Type B pancreatic cell (in vitro differentiated cells): ENCODE data around the gene CPNE2. TPM values are rescaled to one million over a fixed set of nuclear protein-coding genes. Genes with fewer than 3 reads are reported as not detected.
A peak's percentile ranks its signal among the peaks of the same experiment; 100 is the strongest.

Experiments used
- DNase-seq: peaks from one replicate; pipeline ENCODE4 v3.0.0; 2021; ENCODE audit warnings: mixed read lengths; ENCODE audit not compliant: unreplicated experiment; ENCODE audit errors: extremely low spot score
- H3K27ac Mint-ChIP-seq: 2 replicates; pipeline ENCODE4 v1.8.0; 2021; ENCODE audit warnings: mild to moderate bottlenecking, mixed read lengths
- H3K27me3 Mint-ChIP-seq: 2 replicates; pipeline ENCODE4 v1.8.0; 2021; ENCODE audit warnings: mixed read lengths
- H3K36me3 Mint-ChIP-seq: 2 replicates; pipeline ENCODE4 v1.8.0; 2021; ENCODE audit warnings: mixed read lengths
- H3K4me1 Mint-ChIP-seq: one replicate; pipeline ENCODE4 v1.8.0; 2021; ENCODE audit warnings: mixed read lengths; ENCODE audit not compliant: unreplicated experiment
- H3K4me3 Mint-ChIP-seq: 2 replicates; pipeline ENCODE4 v1.8.0; 2021; ENCODE audit warnings: mild to moderate bottlenecking, mixed read lengths
- H3K9me3 Mint-ChIP-seq: 2 replicates; pipeline ENCODE4 v1.8.0; 2021; ENCODE audit warnings: mixed read lengths
- total RNA-seq: library from RNA; stranded (reverse); gene quantifications from 2 replicates; pipeline ENCODE4 v1.2.1, GENCODE V29; 2021; ENCODE audit warnings: low replicate concordance
- TF ChIP-seq, protein P1 (sequence below): fragments of 200-600 bp; sonication (generic); conservative IDR thresholded peaks from 2 replicates; pipeline ENCODE4 v1.5.0; 2021; ENCODE audit warnings: antibody characterized with exemption, mild to moderate bottlenecking

The CPNE2 gene
- total RNA-seq, 1 donor from 2014 or later: 28.8 TPM

GRCh38 chr16:57115514-57116182 lies 23.3 kb downstream of the CPNE2 start:
- peak overlapping the region; percentile 37 for H3K27ac Mint-ChIP-seq
- no peak overlapping the region for H3K4me3 Mint-ChIP-seq

GRCh38 chr16:57118461-57119084 lies 26.2 kb downstream of the CPNE2 start:
- H3K36me3 Mint-ChIP-seq: peaks cover 3% of the 10 kb centered on the region
- TF ChIP-seq, protein P1, sequence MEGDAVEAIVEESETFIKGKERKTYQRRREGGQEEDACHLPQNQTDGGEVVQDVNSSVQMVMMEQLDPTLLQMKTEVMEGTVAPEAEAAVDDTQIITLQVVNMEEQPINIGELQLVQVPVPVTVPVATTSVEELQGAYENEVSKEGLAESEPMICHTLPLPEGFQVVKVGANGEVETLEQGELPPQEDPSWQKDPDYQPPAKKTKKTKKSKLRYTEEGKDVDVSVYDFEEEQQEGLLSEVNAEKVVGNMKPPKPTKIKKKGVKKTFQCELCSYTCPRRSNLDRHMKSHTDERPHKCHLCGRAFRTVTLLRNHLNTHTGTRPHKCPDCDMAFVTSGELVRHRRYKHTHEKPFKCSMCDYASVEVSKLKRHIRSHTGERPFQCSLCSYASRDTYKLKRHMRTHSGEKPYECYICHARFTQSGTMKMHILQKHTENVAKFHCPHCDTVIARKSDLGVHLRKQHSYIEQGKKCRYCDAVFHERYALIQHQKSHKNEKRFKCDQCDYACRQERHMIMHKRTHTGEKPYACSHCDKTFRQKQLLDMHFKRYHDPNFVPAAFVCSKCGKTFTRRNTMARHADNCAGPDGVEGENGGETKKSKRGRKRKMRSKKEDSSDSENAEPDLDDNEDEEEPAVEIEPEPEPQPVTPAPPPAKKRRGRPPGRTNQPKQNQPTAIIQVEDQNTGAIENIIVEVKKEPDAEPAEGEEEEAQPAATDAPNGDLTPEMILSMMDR: no peak
- no peaks in the 10 kb centered on the region for H3K27me3 Mint-ChIP-seq
- no peak overlapping the region for H3K27ac Mint-ChIP-seq
- H3K4me1 Mint-ChIP-seq: peaks cover 8% of the 10 kb centered on the region
- no peak overlapping the region for H3K4me3 Mint-ChIP-seq
- no peaks in the 10 kb centered on the region for H3K9me3 Mint-ChIP-seq
- no peak for DNase-seq

More at GRCh38 chr16:57115514-57116182, 23.3 kb downstream of the CPNE2 start:
- DNase-seq: no peak
- H3K4me1 Mint-ChIP-seq: peaks cover 8% of the 10 kb centered on the region
- TF ChIP-seq, protein P1: no peak
- H3K9me3 Mint-ChIP-seq: no peaks in the 10 kb centered on the region
- H3K36me3 Mint-ChIP-seq: peaks cover 3% of the 10 kb centered on the region
- H3K27me3 Mint-ChIP-seq: no peaks in the 10 kb centered on the region

- Mint-ChIP-seq H3K27ac (no peak overlapping the region), H3K4me1 (no peaks in the 10 kb centered on the region), H3K27me3 (no peaks in the 10 kb centered on the region), H3K9me3 (no peaks in the 10 kb centered on the region), H3K36me3 (peaks cover 4% of the 10 kb centered on the region), H3K4me3 (no peak overlapping the region)
- no peak for DNase-seq
- TF ChIP-seq, protein P1: no peak
These were observed 31.0 kb downstream of the CPNE2 start for GRCh38 chr16:57123216-57123973.

DNA sequence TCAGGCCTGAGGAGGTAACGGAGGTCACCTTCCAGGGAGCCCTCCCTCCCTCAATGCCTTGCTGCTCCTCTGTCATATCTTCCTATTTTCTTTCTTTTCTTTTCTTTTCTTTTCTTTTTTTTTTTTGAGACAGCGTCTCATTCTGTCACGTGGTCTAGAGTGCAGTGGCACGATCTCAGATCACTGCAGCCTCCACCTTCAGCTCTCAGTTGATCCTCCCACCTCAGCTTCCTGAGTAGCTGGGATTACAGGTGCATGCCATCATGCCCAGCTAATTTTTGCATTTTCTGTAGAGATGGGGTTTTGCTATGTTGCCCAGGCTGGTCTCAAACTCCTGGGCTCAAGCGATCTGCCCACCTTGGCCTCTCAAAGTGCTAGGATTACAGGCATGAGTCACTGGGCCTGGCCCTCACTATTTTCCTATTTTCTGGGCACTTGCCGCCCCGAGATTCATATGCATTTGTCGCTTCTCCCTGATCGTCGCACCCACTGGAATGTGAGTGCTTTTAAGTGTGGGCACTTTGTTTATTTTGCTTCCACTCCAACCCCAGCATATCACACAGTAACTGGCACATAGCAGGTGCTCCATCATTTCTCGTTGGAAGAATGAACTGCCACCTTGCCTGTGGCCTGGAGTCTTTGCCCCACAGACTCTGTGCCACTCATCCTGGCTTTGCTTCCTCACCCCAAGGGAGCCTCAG lies 31.7 kb downstream of the CPNE2 start:
- H3K36me3 Mint-ChIP-seq: peaks cover 4% of the 10 kb centered on the region
- TF ChIP-seq, protein P1: no peak
- no peak for DNase-seq
- H3K27ac Mint-ChIP-seq: no peak overlapping the region
- H3K4me1 Mint-ChIP-seq: no peaks in the 10 kb centered on the region
- no peaks in the 10 kb centered on the region for H3K27me3 Mint-ChIP-seq
- no peak overlapping the region for H3K4me3 Mint-ChIP-seq
- no peaks in the 10 kb centered on the region for H3K9me3 Mint-ChIP-seq

DNA sequence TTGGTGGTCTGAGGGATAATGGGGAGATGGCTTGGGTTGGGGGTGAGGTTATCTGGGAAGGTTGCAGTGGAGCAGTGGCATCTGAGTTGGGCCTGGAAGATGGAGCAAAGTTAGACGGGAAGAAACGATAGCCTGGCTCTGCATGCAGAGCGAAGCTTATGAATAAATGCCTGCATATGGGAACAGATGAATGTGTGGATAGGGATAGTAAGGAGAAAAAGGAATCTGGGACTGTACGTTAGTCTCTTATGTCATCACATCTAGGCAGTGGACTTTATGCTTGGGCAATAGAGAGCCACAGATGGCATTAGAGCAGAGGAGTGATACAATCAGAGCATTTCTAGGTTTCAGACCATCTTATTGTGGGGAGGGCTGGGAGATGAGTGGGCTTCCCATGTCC lies 33.0 kb downstream of the CPNE2 start:
- Mint-ChIP-seq H3K27ac (no peak overlapping the region), H3K4me1 (peaks cover under 1% of the 10 kb centered on the region), H3K4me3 (no peak overlapping the region), H3K9me3 (no peaks in the 10 kb centered on the region), H3K36me3 (peaks cover 4% of the 10 kb centered on the region), H3K27me3 (no peaks in the 10 kb centered on the region)
- DNase-seq: no peak
- TF ChIP-seq, protein P1: no peak
